Measurements from ENCODE around the gene PCDHGA6. TPM values are rescaled to one million over a fixed set of nuclear protein-coding genes. Genes with fewer than 3 reads are reported as not detected.

Gene PCDHGA6
- polyA plus RNA-seq, 1 donor from 2014 or later: 0.09 TPM

DNA sequence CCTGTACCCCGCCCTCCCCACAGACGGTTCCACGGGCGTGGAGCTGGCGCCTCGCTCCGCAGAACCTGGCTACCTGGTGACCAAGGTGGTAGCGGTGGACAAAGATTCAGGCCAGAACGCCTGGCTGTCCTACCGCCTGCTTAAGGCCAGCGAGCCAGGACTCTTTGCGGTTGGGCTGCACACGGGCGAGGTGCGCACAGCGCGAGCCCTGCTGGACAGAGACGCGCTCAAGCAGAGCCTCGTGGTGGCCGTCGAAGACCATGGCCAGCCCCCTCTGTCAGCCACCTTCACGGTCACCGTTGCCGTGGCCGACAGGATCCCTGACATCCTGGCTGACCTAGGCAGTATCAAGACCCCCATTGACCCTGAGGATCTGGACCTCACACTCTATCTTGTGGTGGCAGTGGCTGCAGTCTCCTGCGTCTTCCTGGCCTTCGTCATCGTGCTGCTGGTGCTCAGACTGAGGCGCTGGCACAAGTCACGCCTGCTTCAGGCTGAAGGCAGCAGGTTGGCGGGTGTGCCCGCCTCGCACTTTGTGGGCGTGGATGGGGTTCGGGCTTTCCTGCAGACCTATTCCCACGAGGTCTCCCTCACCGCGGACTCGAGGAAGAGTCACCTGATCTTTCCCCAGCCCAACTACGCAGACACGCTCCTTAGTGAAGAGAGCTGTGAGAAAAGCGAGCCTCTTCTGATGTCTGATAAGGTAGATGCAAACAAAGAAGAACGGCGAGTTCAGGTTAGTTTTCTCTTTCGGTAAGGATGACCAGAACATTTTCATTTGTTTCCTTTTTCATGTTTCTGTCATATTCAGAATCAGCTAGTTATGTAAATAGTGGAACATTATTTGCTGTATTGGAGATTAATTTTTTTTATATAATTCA is 7.4 kb upstream of the PCDHGA6 start:
- Histone ChIP-seq H3K79me2 (replicated peaks; ENCODE audit: insufficient read depth, low read length) (no peaks in the 10 kb centered on the region), H3K4me3 (ENCODE audit: low read length) (no peak overlapping the region), H3F3A (ENCODE audit: insufficient read depth, low read length, poor library complexity, severe bottlenecking) (no peaks in the 10 kb centered on the region), H3K9me3 (ENCODE audit: low read length) (peaks cover 38% of the 10 kb centered on the region), H4K20me1 (ENCODE audit: insufficient read depth) (no peaks in the 10 kb centered on the region), H3K9me2 (ENCODE audit: insufficient read depth, low read length) (no peaks in the 10 kb centered on the region), H3K4me2 (ENCODE audit: low read length) (no peak overlapping the region), H3K27ac (ENCODE audit: low read length) (no peak overlapping the region), H3K9ac (ENCODE audit: low read length) (no peak overlapping the region), H2AFZ (ENCODE audit: low read depth, low read length) (no peak overlapping the region), H3K27me3 (ENCODE audit: insufficient read depth, low read depth, low read length) (no peaks in the 10 kb centered on the region), H3K36me3 (ENCODE audit: insufficient read depth, low read length) (no peaks in the 10 kb centered on the region)
- no peak for TF ChIP-seq EZH2 (IDR thresholded peaks at IDR 0.05; ENCODE audit: borderline replicate concordance, insufficient read depth, low read length, poor library complexity, severe bottlenecking)
- no peak for TF ChIP-seq MXI1 (conservative IDR thresholded peaks at IDR 0.05; ENCODE audit: poor library complexity, severe bottlenecking)
- TF ChIP-seq RAD21 (conservative IDR thresholded peaks at IDR 0.05): no peak
- TF ChIP-seq, protein P1, sequence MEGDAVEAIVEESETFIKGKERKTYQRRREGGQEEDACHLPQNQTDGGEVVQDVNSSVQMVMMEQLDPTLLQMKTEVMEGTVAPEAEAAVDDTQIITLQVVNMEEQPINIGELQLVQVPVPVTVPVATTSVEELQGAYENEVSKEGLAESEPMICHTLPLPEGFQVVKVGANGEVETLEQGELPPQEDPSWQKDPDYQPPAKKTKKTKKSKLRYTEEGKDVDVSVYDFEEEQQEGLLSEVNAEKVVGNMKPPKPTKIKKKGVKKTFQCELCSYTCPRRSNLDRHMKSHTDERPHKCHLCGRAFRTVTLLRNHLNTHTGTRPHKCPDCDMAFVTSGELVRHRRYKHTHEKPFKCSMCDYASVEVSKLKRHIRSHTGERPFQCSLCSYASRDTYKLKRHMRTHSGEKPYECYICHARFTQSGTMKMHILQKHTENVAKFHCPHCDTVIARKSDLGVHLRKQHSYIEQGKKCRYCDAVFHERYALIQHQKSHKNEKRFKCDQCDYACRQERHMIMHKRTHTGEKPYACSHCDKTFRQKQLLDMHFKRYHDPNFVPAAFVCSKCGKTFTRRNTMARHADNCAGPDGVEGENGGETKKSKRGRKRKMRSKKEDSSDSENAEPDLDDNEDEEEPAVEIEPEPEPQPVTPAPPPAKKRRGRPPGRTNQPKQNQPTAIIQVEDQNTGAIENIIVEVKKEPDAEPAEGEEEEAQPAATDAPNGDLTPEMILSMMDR (IDR thresholded peaks at IDR 0.05; ENCODE audit: poor library complexity, severe bottlenecking): no peak
- no peak for TF ChIP-seq EP300 (conservative IDR thresholded peaks at IDR 0.05; ENCODE audit: poor library complexity, severe bottlenecking)
- TF ChIP-seq SMC3 (conservative IDR thresholded peaks at IDR 0.05; ENCODE audit: poor library complexity): no peak
- TF ChIP-seq, protein P2, sequence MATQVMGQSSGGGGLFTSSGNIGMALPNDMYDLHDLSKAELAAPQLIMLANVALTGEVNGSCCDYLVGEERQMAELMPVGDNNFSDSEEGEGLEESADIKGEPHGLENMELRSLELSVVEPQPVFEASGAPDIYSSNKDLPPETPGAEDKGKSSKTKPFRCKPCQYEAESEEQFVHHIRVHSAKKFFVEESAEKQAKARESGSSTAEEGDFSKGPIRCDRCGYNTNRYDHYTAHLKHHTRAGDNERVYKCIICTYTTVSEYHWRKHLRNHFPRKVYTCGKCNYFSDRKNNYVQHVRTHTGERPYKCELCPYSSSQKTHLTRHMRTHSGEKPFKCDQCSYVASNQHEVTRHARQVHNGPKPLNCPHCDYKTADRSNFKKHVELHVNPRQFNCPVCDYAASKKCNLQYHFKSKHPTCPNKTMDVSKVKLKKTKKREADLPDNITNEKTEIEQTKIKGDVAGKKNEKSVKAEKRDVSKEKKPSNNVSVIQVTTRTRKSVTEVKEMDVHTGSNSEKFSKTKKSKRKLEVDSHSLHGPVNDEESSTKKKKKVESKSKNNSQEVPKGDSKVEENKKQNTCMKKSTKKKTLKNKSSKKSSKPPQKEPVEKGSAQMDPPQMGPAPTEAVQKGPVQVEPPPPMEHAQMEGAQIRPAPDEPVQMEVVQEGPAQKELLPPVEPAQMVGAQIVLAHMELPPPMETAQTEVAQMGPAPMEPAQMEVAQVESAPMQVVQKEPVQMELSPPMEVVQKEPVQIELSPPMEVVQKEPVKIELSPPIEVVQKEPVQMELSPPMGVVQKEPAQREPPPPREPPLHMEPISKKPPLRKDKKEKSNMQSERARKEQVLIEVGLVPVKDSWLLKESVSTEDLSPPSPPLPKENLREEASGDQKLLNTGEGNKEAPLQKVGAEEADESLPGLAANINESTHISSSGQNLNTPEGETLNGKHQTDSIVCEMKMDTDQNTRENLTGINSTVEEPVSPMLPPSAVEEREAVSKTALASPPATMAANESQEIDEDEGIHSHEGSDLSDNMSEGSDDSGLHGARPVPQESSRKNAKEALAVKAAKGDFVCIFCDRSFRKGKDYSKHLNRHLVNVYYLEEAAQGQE (IDR thresholded peaks at IDR 0.05; ENCODE audit: borderline replicate concordance): no peak

DNA sequence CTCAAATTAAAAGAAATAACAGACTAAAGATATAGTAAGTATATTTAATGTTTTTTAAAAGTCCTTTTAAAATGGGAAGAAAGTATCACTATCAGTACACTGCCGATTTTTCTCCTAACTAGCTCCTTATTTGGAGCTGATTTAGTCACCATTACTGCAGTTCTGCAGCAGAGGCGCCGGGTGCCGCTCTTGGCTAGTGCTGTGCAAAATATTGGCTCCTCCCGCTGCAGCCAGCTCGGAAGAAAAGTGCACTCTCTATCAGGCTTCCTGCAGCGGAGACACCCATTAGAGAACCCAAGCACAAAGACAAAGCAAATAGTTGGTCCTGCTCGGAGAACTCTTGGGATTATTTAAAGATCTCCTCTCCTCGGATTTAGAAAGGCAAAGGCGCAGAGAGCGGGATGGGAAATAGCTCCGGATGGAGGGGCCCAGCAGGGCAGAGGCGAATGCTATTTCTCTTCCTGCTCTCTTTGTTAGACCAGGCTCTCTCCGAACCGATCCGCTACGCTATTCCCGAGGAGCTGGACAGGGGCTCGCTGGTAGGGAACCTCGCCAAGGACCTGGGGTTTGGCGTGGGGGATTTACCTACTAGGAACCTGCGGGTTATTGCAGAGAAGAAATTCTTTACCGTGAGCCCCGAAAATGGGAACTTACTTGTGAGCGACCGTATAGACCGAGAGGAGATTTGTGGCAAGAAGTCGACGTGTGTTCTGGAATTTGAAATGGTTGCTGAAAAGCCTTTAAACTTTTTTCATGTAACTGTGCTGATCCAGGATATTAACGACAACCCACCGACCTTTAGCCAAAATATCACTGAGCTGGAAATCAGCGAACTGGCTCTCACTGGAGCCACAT is 3.5 kb upstream of the PCDHGA6 start, which contains the start of gene PCDHGB3:
Gene PCDHGB3, plus strand, starts transcription at position 249 of the 855 bp plus-strand sequence. Its CDS starts 153 bp downstream, at position 402.
- peaks cover 45% of the 10 kb centered on the region for H3K9me3 ChIP-seq (ENCODE audit: low read length)
- no peaks in the 10 kb centered on the region for H3K36me3 ChIP-seq (ENCODE audit: insufficient read depth, low read length)
- no peaks in the 10 kb centered on the region for H4K20me1 ChIP-seq (ENCODE audit: insufficient read depth)
- H3K4me2 ChIP-seq (ENCODE audit: low read length): no peak within 1 kb of the TSS
- no peaks in the 10 kb centered on the region for H3K79me2 ChIP-seq (replicated peaks; ENCODE audit: insufficient read depth, low read length)
- no peaks in the 10 kb centered on the region for H3K9me2 ChIP-seq (ENCODE audit: insufficient read depth, low read length)
- no peak for TF ChIP-seq EZH2 (IDR thresholded peaks at IDR 0.05; ENCODE audit: borderline replicate concordance, insufficient read depth, low read length, poor library complexity, severe bottlenecking)
- TF ChIP-seq MXI1 (conservative IDR thresholded peaks at IDR 0.05; ENCODE audit: poor library complexity, severe bottlenecking): no peak
- TF ChIP-seq, protein P1 (IDR thresholded peaks at IDR 0.05; ENCODE audit: poor library complexity, severe bottlenecking): no peak
- no peak for TF ChIP-seq RAD21 (conservative IDR thresholded peaks at IDR 0.05)
- no peak for TF ChIP-seq TAF1 (IDR thresholded peaks at IDR 0.05; ENCODE audit: low read depth)
- TF ChIP-seq SMC3 (conservative IDR thresholded peaks at IDR 0.05; ENCODE audit: poor library complexity): no peak
- no peak for TF ChIP-seq EP300 (conservative IDR thresholded peaks at IDR 0.05; ENCODE audit: poor library complexity, severe bottlenecking)
- no peak for TF ChIP-seq POLR2AphosphoS5 (IDR thresholded peaks at IDR 0.05)
- TF ChIP-seq, protein P2 (IDR thresholded peaks at IDR 0.05; ENCODE audit: borderline replicate concordance): no peak
- H3K27me3 ChIP-seq (ENCODE audit: insufficient read depth, low read depth, low read length): no peaks in the 10 kb centered on the region
- H2AFZ ChIP-seq (ENCODE audit: low read depth, low read length): no peak within 1 kb of the TSS
- H3F3A ChIP-seq (ENCODE audit: insufficient read depth, low read length, poor library complexity, severe bottlenecking): no peaks in the 10 kb centered on the region
- H3K4me3 ChIP-seq (ENCODE audit: low read length): no peak within 1 kb of the TSS
- H3K27ac ChIP-seq (ENCODE audit: low read length): no peak within 1 kb of the TSS
- no peak within 1 kb of the TSS for H3K9ac ChIP-seq (ENCODE audit: low read length)
